GM18951 (cell line): Measurements from ENCODE around the gene ASPM.
"Not testable (repeated sequence)": the region's sequence is repeated elsewhere in the genome, so short reads cannot be mapped to it uniquely, and the experiment has no call there.

Experiments used
- POLR2A ChIP-seq: IDR thresholded peaks from 4 replicates; pipeline ENCODE4 v1.6.1; 2011; ENCODE audit warnings: mild to moderate bottlenecking; ENCODE audit not compliant: insufficient read length, insufficient read depth; ENCODE audit errors: extremely low read depth
- in situ Hi-C: fragments of 300-500 bp; cut with MboI; formaldehyde crosslinking; loops from one replicate; pipeline ENCODE4 v1.12.0; 2022; ENCODE audit warnings: low sequenced_read_pairs, mixed read lengths, inconsistent platforms; ENCODE audit not compliant: unreplicated experiment

ASPM gene

GRCh38 chr1:197041486-197042353 is 104.7 kb downstream of the ASPM start:
- no peak for TF ChIP-seq POLR2A
- in situ Hi-C loops = no loop called here

DNA sequence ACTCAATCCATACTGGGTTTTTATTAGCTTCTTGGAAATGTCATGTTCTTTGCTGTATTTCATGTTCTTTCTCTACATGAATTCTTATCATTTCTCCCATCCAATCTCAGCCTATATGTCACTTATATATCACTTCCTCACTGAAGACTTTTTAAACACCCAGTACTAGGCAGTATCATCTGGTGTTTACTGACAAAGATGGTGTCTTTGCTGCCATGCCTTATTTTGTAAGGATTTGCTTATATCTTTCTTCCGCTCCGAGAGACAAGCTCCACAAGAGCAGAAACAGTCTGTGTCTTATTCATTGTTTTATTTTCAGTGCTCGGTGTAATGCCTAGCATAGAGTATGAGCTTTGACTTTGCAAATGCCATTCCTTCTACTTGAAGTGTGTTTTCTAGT is 109.6 kb downstream of the ASPM start:
- in situ Hi-C loops = no loop called here
- TF ChIP-seq POLR2A = no peak

DNA sequence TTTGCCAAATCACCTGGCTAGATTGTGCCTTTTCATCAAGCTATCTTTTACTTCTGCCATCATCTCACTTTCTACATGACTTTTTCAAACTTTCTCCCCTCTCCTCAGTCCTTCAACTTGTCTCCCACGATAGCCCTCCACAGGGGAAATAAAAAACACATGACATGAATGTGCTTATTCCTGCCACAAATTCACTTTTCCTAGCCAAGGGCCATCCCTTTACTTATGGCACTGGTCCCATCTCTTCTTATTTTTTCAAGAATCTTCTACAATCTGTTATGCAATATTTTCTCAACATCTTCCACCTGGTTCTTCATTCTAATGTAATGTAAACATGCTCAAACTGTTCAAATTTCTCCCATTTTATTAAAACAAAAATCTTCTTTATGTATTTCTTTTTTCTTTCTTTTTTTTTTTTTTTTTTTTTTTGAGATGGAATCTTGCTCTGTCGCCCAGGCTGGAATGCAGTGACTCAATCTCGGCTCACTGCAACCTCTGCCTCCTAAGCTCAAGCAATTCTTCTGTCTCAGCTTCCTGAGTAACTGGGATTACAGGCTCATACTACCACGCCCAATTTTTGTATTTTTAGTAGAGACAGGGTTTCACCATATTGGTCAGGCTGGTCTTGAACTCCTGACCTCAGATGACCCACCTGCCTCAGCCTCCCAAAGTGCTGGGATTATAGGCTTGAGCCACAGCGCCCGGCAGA is 111.7 kb downstream of the ASPM start:
- in situ Hi-C loops = not testable (repeated sequence)
